HG03439 (cell line): ENCODE measurements around the gene CCSAP.
"Not testable (repeated sequence)": the region's sequence is repeated elsewhere in the genome, so short reads cannot be mapped to it uniquely, and the experiment has no call there.

Experiments
- ATAC-seq: cut with Tn5 transposase; IDR thresholded peaks from one replicate; pipeline ENCODE4 v1.9.1; 2021; ENCODE audit warnings: mild to moderate bottlenecking, moderate library complexity; ENCODE audit not compliant: unreplicated experiment

The CCSAP gene

GRCh38 chr1:229364207-229365065 lies 21.6 kb upstream of the CCSAP start:
- ATAC-seq, result no peak

GRCh38 chr1:229363723-229364122 lies 20.9 kb upstream of the CCSAP start:
- no peak for ATAC-seq

GRCh38 chr1:229360420-229360819 lies 17.6 kb upstream of the CCSAP start:
- no peak for ATAC-seq

- no peak for ATAC-seq
Observed at GRCh38 chr1:229355661-229356060, 12.8 kb upstream of the CCSAP start.

GRCh38 chr1:229354226-229354625 lies 11.4 kb upstream of the CCSAP start:
- no peak for ATAC-seq

- ATAC-seq, result no peak
Observed at GRCh38 chr1:229352975-229353374, 10.1 kb upstream of the CCSAP start.

GRCh38 chr1:229349463-229350385 lies 6.9 kb upstream of the CCSAP start:
- ATAC-seq, result no peak

GRCh38 chr1:229347528-229347927 lies 4.7 kb upstream of the CCSAP start:
- ATAC-seq, result no peak

- no peak for ATAC-seq
Observed at GRCh38 chr1:229344937-229345684, 2.3 kb upstream of the CCSAP start.

- no peak for ATAC-seq
Observed at GRCh38 chr1:229344139-229344538, 1.3 kb upstream of the CCSAP start.

GRCh38 chr1:229341774-229342655 lies 832 bp downstream of the CCSAP start:
- ATAC-seq, result peak; percentile 74

- no peak for ATAC-seq
Observed at GRCh38 chr1:229340496-229340895, 2.4 kb downstream of the CCSAP start.

- no peak for ATAC-seq
Observed at GRCh38 chr1:229339520-229339919, 3.3 kb downstream of the CCSAP start.

GRCh38 chr1:229339086-229339485 lies 3.8 kb downstream of the CCSAP start:
- ATAC-seq, result no peak

- no peak for ATAC-seq
Observed at GRCh38 chr1:229336345-229336744, 6.5 kb downstream of the CCSAP start.

- no peak for ATAC-seq
Observed at GRCh38 chr1:229334716-229335115, 8.1 kb downstream of the CCSAP start.

GRCh38 chr1:229334269-229334668 lies 8.6 kb downstream of the CCSAP start:
- no peak for ATAC-seq

- no peak for ATAC-seq
Observed at GRCh38 chr1:229328598-229329362, 14.1 kb downstream of the CCSAP start.

GRCh38 chr1:229327765-229328164 lies 15.1 kb downstream of the CCSAP start:
- ATAC-seq, result not testable (repeated sequence)
